ENCODE data around the gene DDIT4L.

GRCh38 chr4:100208459-100208858 is 18.2 kb upstream of the DDIT4L start:
- TF ChIP-seq, protein P1, sequence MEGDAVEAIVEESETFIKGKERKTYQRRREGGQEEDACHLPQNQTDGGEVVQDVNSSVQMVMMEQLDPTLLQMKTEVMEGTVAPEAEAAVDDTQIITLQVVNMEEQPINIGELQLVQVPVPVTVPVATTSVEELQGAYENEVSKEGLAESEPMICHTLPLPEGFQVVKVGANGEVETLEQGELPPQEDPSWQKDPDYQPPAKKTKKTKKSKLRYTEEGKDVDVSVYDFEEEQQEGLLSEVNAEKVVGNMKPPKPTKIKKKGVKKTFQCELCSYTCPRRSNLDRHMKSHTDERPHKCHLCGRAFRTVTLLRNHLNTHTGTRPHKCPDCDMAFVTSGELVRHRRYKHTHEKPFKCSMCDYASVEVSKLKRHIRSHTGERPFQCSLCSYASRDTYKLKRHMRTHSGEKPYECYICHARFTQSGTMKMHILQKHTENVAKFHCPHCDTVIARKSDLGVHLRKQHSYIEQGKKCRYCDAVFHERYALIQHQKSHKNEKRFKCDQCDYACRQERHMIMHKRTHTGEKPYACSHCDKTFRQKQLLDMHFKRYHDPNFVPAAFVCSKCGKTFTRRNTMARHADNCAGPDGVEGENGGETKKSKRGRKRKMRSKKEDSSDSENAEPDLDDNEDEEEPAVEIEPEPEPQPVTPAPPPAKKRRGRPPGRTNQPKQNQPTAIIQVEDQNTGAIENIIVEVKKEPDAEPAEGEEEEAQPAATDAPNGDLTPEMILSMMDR (conservative IDR thresholded peaks at IDR 0.05 in 1 of 2, IDR thresholded peaks at IDR 0.05 in 1 of 2; ENCODE audit: extremely low read depth in 1 of 2, insufficient read depth in 1 of 2, low read depth in 1 of 2, low read length in 2 of 2): no peak
- no peak for TF ChIP-seq EZH2 (IDR thresholded peaks at IDR 0.05; ENCODE audit: borderline replicate concordance, low read length)

Measured in mammary epithelial cell (primary cell).